HCT116 (cell line): ENCODE measurements around the gene WDR90. TPM values are rescaled to one million over a fixed set of nuclear protein-coding genes. Genes with fewer than 3 reads are reported as not detected.

Source experiments
- ATAC-seq: fragments of 200-7000 bp; cut with Tn5 transposase; 2 replicates; pipeline ENCODE4 v1.9.1; 2020; ENCODE audit warnings: mild to moderate bottlenecking, moderate library complexity
- BruUV-seq: library from RNA; stranded (reverse); fragments of 400-500 nt; replicated peaks from 2 replicates; lab custom pipeline; 2021; lab: Mats Ljungman, UMichigan
- CTCF ChIA-PET: fragments of 300-600 bp; sonication (Branson Sonifier 250); formaldehyde crosslinking; loops from one replicate; lab custom pipeline; 2021; ENCODE audit warnings: antibody characterized with exemption; lab: Charles Lee
- POLR2A ChIA-PET: fragments of 300-600, 350-600 bp; sonication (Branson Sonifier 250); formaldehyde crosslinking; loops from one replicate; lab custom pipeline; 2021; ENCODE audit warnings: antibody characterized with exemption; lab: Charles Lee
- RAD21 ChIA-PET, 2 experiments: fragments of 300-600 bp; sonication (Branson Sonifier 250); formaldehyde crosslinking; loops; one replicate each; lab custom pipeline; 2023; ENCODE audit warnings: low total read pairs in 2 of 2; ENCODE audit not compliant: uncharacterized antibody in 2 of 2, unreplicated experiment in 2 of 2, low non-redundant PET in 1 of 2; lab: Charles Lee
- DNase-seq: peaks from one replicate; pipeline ENCODE4 v3.0.0-alpha.2; 2010; ENCODE audit warnings: low read depth, low spot score
- H2AFZ ChIP-seq: fragments of 200-600 bp; shearing (Covaris generic), sonication (generic); 2 replicates; pipeline ENCODE4 v1.6.1; 2017; ENCODE audit warnings: low read depth, mixed run types, mixed read lengths, antibody characterized with exemption, low read length; ENCODE audit not compliant: poor library complexity, severe bottlenecking
- H3K27ac ChIP-seq: 2 replicates; pipeline ENCODE4 v1.5.1; 2012; ENCODE audit warnings: low read depth, low read length
- H3K27me3 ChIP-seq: fragments of 200-600 bp; sonication (generic); 2 replicates; pipeline ENCODE4 v1.6.1; 2016; ENCODE audit warnings: mixed run types, low read length, mixed read lengths; ENCODE audit not compliant: insufficient read depth
- H3K36me3 ChIP-seq, 2 experiments: fragments of 200-500 bp in 1 of 2; fragments of 200-600 bp in 1 of 2; sonication (Bioruptor generic) in 1 of 2; sonication (generic) in 1 of 2; 2 replicates each; pipeline versions ENCODE4 v1.5.1 to v1.6.1; 2014 to 2016; ENCODE audit warnings: low read length in 2 of 2, inconsistent platforms in 1 of 2, mixed read lengths in 1 of 2, mixed run types in 1 of 2; ENCODE audit not compliant: insufficient read depth in 2 of 2, control insufficient read depth in 1 of 2
- H3K4me1 ChIP-seq, 2 experiments: fragments of 200-600 bp in 1 of 2; sonication (generic) in 1 of 2; 2 replicates each; pipeline versions ENCODE4 v1.5.1 to v1.6.1; 2012 to 2017; ENCODE audit warnings: low read length in 2 of 2, inconsistent platforms in 1 of 2, mild to moderate bottlenecking in 1 of 2, mixed read lengths in 1 of 2, mixed run types in 1 of 2, moderate library complexity in 1 of 2; ENCODE audit not compliant: insufficient read depth in 2 of 2, control insufficient read depth in 1 of 2
- H3K4me2 ChIP-seq: fragments of 200-600 bp; sonication (generic); 2 replicates; pipeline ENCODE4 v1.6.1; 2017; ENCODE audit warnings: mixed run types, low read length, mixed read lengths
- H3K4me3 ChIP-seq, 2 experiments: fragments of 200-600 bp in 1 of 2; sonication (generic) in 1 of 2; replicated peaks in 1 of 2; 2 replicates each; pipeline ENCODE4 v1.5.1; 2011 to 2016; ENCODE audit warnings: low read length in 2 of 2, control low read depth in 1 of 2, low read depth in 1 of 2, mild to moderate bottlenecking in 1 of 2, mixed read lengths in 1 of 2, mixed run types in 1 of 2
- H3K79me2 ChIP-seq: fragments of 200-600 bp; sonication (generic); 2 replicates; pipeline ENCODE4 v1.6.1; 2017; ENCODE audit warnings: mild to moderate bottlenecking, mixed run types, low read length, moderate library complexity, mixed read lengths; ENCODE audit not compliant: insufficient read depth
- H3K9ac ChIP-seq: fragments of 200-600 bp; sonication (generic); 2 replicates; pipeline ENCODE4 v1.6.1; 2016; ENCODE audit warnings: low read length, mixed read lengths
- H3K9me2 ChIP-seq: fragments of 200-600 bp; sonication (generic), shearing (Covaris generic); 2 replicates; pipeline ENCODE4 v1.6.1; 2017; ENCODE audit warnings: mixed run types, mild to moderate bottlenecking, moderate library complexity; ENCODE audit not compliant: insufficient read depth
- H3K9me3 ChIP-seq, 2 experiments: fragments of 200-500 bp in 1 of 2; fragments of 200-600 bp in 1 of 2; sonication (Bioruptor generic) in 1 of 2; sonication (generic) in 1 of 2; 2 replicates each; pipeline ENCODE4 v1.6.1; 2014 to 2017; ENCODE audit warnings: low read length in 2 of 2, mixed read lengths in 2 of 2, inconsistent platforms in 1 of 2, low read depth in 1 of 2, mild to moderate bottlenecking in 1 of 2, mixed run types in 1 of 2, moderate library complexity in 1 of 2; ENCODE audit not compliant: control insufficient read depth in 1 of 2, insufficient read depth in 1 of 2
- H4K20me1 ChIP-seq: fragments of 200-600 bp; sonication (generic), shearing (Covaris generic); 2 replicates; pipeline ENCODE4 v1.6.1; 2017; ENCODE audit warnings: mixed run types, mild to moderate bottlenecking, moderate library complexity; ENCODE audit not compliant: insufficient read depth
- ATF3 ChIP-seq: IDR thresholded peaks from 2 replicates; pipeline ENCODE4 v1.6.1; 2012
- CEBPB ChIP-seq: IDR thresholded peaks from 2 replicates; pipeline ENCODE4 v1.6.1; 2012; ENCODE audit warnings: low read depth
- CTCF ChIP-seq, 3 experiments: fragments of 200-600 bp in 1 of 3; sonication (generic) in 1 of 3; IDR thresholded peaks in 2 of 3; conservative IDR thresholded peaks in 1 of 3; 2 replicates each; pipeline ENCODE4 v1.5.1; 2012 to 2017; ENCODE audit warnings: low read depth in 2 of 3, low read length in 2 of 3, antibody characterized with exemption in 1 of 3, borderline replicate concordance in 1 of 3, control low read depth in 1 of 3, mild to moderate bottlenecking in 1 of 3, mixed read lengths in 1 of 3, mixed run types in 1 of 3, moderate library complexity in 1 of 3; ENCODE audit not compliant: insufficient read depth in 1 of 3
- EGR1 ChIP-seq: IDR thresholded peaks from 2 replicates; pipeline ENCODE4 v1.6.1; 2012; ENCODE audit warnings: low read depth
- ELF1 ChIP-seq: IDR thresholded peaks from 2 replicates; pipeline ENCODE4 v1.6.1; 2012; ENCODE audit warnings: low read depth, borderline replicate concordance
- EZH2 ChIP-seq: fragments of 200-600 bp; sonication (generic); IDR thresholded peaks from 2 replicates; pipeline ENCODE4 v1.6.1; 2017; ENCODE audit warnings: antibody characterized with exemption, mixed run types
- EZH2phosphoT487 ChIP-seq: fragments of 200-600 bp; IDR thresholded peaks from 2 replicates; pipeline ENCODE4 v1.6.1; 2018; ENCODE audit warnings: antibody characterized with exemption, borderline replicate concordance
- FOSL1 ChIP-seq: IDR thresholded peaks from 2 replicates; pipeline ENCODE4 v1.6.1; 2012; ENCODE audit warnings: low read depth
- JUND ChIP-seq: IDR thresholded peaks from 2 replicates; pipeline ENCODE4 v1.6.1; 2012
- MAX ChIP-seq: IDR thresholded peaks from 2 replicates; pipeline ENCODE4 v1.6.1; 2012
- POLR2A ChIP-seq: IDR thresholded peaks from 2 replicates; pipeline ENCODE4 v1.7.0; 2011; ENCODE audit warnings: borderline replicate concordance; ENCODE audit not compliant: insufficient read depth, insufficient read length; ENCODE audit errors: extremely low read depth
- POLR2AphosphoS5 ChIP-seq: IDR thresholded peaks from 2 replicates; pipeline ENCODE4 v1.6.1; 2011; ENCODE audit warnings: mild to moderate bottlenecking, low read depth, low read length, moderate library complexity
- RAD21 ChIP-seq: IDR thresholded peaks from 2 replicates; pipeline ENCODE4 v1.6.1; 2012; ENCODE audit warnings: low read depth, mild to moderate bottlenecking
- REST ChIP-seq: IDR thresholded peaks from 2 replicates; pipeline ENCODE4 v1.6.1; 2012; ENCODE audit warnings: low read depth
- SP1 ChIP-seq: IDR thresholded peaks from 2 replicates; pipeline ENCODE4 v1.6.1; 2012; ENCODE audit warnings: low read depth
- SRF ChIP-seq: IDR thresholded peaks from 2 replicates; pipeline ENCODE4 v1.6.1; 2012; ENCODE audit warnings: low read depth
- TCF7L2 ChIP-seq: IDR thresholded peaks from 2 replicates; pipeline ENCODE4 v1.7.0; 2011; ENCODE audit warnings: borderline replicate concordance, inconsistent platforms; ENCODE audit not compliant: insufficient read depth, insufficient read length; ENCODE audit errors: extremely low read depth
- YY1 ChIP-seq: IDR thresholded peaks from 2 replicates; pipeline ENCODE4 v1.6.1; 2011; ENCODE audit warnings: low read length, low read depth, moderate library complexity, mild to moderate bottlenecking; ENCODE audit not compliant: insufficient replicate concordance; ENCODE audit errors: extremely low read depth
- ZFX ChIP-seq: fragments of 450-650 bp; IDR thresholded peaks from 2 replicates; pipeline ENCODE4 v1.6.1; 2017
- ZNF274 ChIP-seq: fragments of 200-500 bp; sonication (Bioruptor generic); IDR thresholded peaks from 2 replicates; pipeline ENCODE4 v1.6.1; 2014; ENCODE audit warnings: mild to moderate bottlenecking, low read depth, low read length, inconsistent platforms
- intact Hi-C: fragments of 100-400 bp; cut with micrococcal nuclease; formaldehyde crosslinking; loops from 2 replicates; pipeline ENCODE4 v1.10.0; 2022
- total RNA-seq: library from RNA; stranded (reverse); gene quantifications from one replicate; pipeline ENCODE4 v1.2.1, GENCODE V29; 2021; ENCODE audit not compliant: unreplicated experiment

Gene WDR90
- total RNA-seq, 1 experiment from 2014 or later, result 73.7 TPM

GRCh38 chr16:642189-643049 is 6.7 kb upstream of the WDR90 start:
- H3K36me3 ChIP-seq, result no peaks in the 10 kb centered on the region
- CTCF ChIA-PET, result no interaction called here
- H3K27ac ChIP-seq, result peak overlapping the region; percentile 90
- RAD21 ChIA-PET, result no interaction called here
- H3K27me3 ChIP-seq, result no peaks in the 10 kb centered on the region
- H3K9me3 ChIP-seq, result no peaks in the 10 kb centered on the region
- H3K4me2 ChIP-seq, result peak overlapping the region; percentile 76
- no peaks in the 10 kb centered on the region for H4K20me1 ChIP-seq
- H3K4me3 ChIP-seq, result peak overlapping the region; percentile 56 to 67
- intact Hi-C loops, result no loop called here
- peaks cover 23% of the 10 kb centered on the region for H3K79me2 ChIP-seq
- H2AFZ ChIP-seq, result no peak overlapping the region
- TSS peak; percentile 41 for BruUV-seq
- POLR2A ChIA-PET, result no interaction called here
- H3K4me1 ChIP-seq, result peaks cover 14 to 46% of the 10 kb centered on the region in 2 experiments
- H3K9me2 ChIP-seq, result no peaks in the 10 kb centered on the region
- ATAC-seq (peak; percentile 54), DNase-seq (no peak)
- peak overlapping the region; percentile 82 for H3K9ac ChIP-seq
- peak; percentile 72 for TF ChIP-seq ZFX
- no peak for TF ChIP-seq CEBPB
- no peak for TF ChIP-seq SP1
- no peak for TF ChIP-seq RAD21
- no peak for TF ChIP-seq ATF3
- TF ChIP-seq ELF1, result no peak
- TF ChIP-seq EGR1, result no peak
- peak; percentile 52; the same call in 1 of the 2 replicates for TF ChIP-seq MAX
- TF ChIP-seq EZH2, result no peak
- TF ChIP-seq CTCF (IDR thresholded peaks at IDR 0.05 in 2 of 3, conservative IDR thresholded peaks at IDR 0.05 in 1 of 3; ENCODE audit: borderline replicate concordance in 1 of 3, insufficient read depth in 1 of 3, low read depth in 2 of 3, low read length in 2 of 3), result no peak
- no peak for TF ChIP-seq ZNF274
- no peak for TF ChIP-seq TCF7L2
- TF ChIP-seq EZH2phosphoT487, result no peak
- TF ChIP-seq REST, result no peak
- no peak for TF ChIP-seq FOSL1
- peak; percentile 12; the same call in 1 of the 2 replicates for TF ChIP-seq POLR2AphosphoS5
- TF ChIP-seq YY1, result no peak
- TF ChIP-seq SRF, result no peak
- TF ChIP-seq JUND, result no peak
- TF ChIP-seq POLR2A, result no peak
